Chondrocyte (in vitro differentiated cells): ENCODE measurements around the gene GNA12. TPM values are rescaled to one million over a fixed set of nuclear protein-coding genes. Genes with fewer than 3 reads are reported as not detected.
A peak's percentile ranks its signal among the peaks of the same experiment; 100 is the strongest.

Experiments
- DNase-seq: peaks from one replicate; pipeline ENCODE4 v3.0.0; 2021; ENCODE audit warnings: mixed read lengths, low spot score
- H3K27ac Mint-ChIP-seq: one replicate; pipeline ENCODE4 v1.8.0; 2021; ENCODE audit warnings: mild to moderate bottlenecking, moderate library complexity, mixed read lengths; ENCODE audit not compliant: unreplicated experiment
- H3K27me3 Mint-ChIP-seq: 2 replicates; pipeline ENCODE4 v1.8.0; 2021; ENCODE audit warnings: low read depth, mixed read lengths
- H3K36me3 Mint-ChIP-seq: 2 replicates; pipeline ENCODE4 v1.8.0; 2021; ENCODE audit warnings: low read depth, mixed read lengths
- H3K4me1 Mint-ChIP-seq: 2 replicates; pipeline ENCODE4 v1.8.0; 2021; ENCODE audit warnings: low read depth, mild to moderate bottlenecking, mixed read lengths
- H3K4me3 Mint-ChIP-seq: one replicate; pipeline ENCODE4 v1.8.0; 2021; ENCODE audit warnings: mild to moderate bottlenecking, moderate library complexity, mixed read lengths; ENCODE audit not compliant: unreplicated experiment
- H3K9me3 Mint-ChIP-seq: 2 replicates; pipeline ENCODE4 v1.8.0; 2021; ENCODE audit warnings: low read depth, mixed read lengths
- total RNA-seq: library from RNA; stranded (reverse); gene quantifications from 3 replicates; pipeline ENCODE4 v1.2.1, GENCODE V29; 2021
- TF ChIP-seq, protein P1 (sequence below): fragments of 200-600 bp; sonication (generic); IDR thresholded peaks from 2 replicates; pipeline ENCODE4 v1.5.0; 2021; ENCODE audit warnings: antibody characterized with exemption, mild to moderate bottlenecking, moderate library complexity

The GNA12 gene
- total RNA-seq, 1 donor from 2014 or later = 111 TPM

- peak overlapping the region; percentile 8 for H3K27ac Mint-ChIP-seq
- DNase-seq = no peak
- H3K9me3 Mint-ChIP-seq = peaks cover 3% of the 10 kb centered on the region
- H3K36me3 Mint-ChIP-seq = peaks cover 6% of the 10 kb centered on the region
- TF ChIP-seq, protein P1, sequence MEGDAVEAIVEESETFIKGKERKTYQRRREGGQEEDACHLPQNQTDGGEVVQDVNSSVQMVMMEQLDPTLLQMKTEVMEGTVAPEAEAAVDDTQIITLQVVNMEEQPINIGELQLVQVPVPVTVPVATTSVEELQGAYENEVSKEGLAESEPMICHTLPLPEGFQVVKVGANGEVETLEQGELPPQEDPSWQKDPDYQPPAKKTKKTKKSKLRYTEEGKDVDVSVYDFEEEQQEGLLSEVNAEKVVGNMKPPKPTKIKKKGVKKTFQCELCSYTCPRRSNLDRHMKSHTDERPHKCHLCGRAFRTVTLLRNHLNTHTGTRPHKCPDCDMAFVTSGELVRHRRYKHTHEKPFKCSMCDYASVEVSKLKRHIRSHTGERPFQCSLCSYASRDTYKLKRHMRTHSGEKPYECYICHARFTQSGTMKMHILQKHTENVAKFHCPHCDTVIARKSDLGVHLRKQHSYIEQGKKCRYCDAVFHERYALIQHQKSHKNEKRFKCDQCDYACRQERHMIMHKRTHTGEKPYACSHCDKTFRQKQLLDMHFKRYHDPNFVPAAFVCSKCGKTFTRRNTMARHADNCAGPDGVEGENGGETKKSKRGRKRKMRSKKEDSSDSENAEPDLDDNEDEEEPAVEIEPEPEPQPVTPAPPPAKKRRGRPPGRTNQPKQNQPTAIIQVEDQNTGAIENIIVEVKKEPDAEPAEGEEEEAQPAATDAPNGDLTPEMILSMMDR = no peak
- no peaks in the 10 kb centered on the region for H3K27me3 Mint-ChIP-seq
- no peak overlapping the region for H3K4me3 Mint-ChIP-seq
- peaks cover 82% of the 10 kb centered on the region for H3K4me1 Mint-ChIP-seq
These were observed 62.0 kb downstream of the GNA12 start for GRCh38 chr7:2782121-2782520.

DNA sequence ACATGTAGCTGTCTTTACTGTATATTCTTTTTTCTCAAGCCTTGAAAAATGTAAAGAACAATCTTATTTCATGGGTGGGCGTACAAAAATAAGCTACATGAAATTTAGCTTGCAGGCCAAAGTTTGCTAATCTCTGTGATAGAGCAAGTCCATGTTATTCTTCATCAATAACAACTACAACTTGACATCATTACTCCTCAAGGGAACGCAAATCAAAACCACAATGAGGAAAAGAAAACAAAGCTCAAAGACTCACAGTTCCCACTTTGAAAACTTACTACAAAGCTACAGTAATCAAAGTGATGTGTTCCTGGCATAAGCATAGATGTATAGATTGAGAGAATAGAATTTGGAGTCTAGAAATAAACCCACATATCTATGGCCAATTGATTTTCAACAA lies 62.5 kb downstream of the GNA12 start:
- no peaks in the 10 kb centered on the region for H3K27me3 Mint-ChIP-seq
- TF ChIP-seq, protein P1 = no peak
- H3K9me3 Mint-ChIP-seq = peaks cover 3% of the 10 kb centered on the region
- peaks cover 80% of the 10 kb centered on the region for H3K4me1 Mint-ChIP-seq
- peak overlapping the region; percentile 47 for H3K27ac Mint-ChIP-seq
- H3K4me3 Mint-ChIP-seq = no peak overlapping the region
- DNase-seq = no peak
- peaks cover 6% of the 10 kb centered on the region for H3K36me3 Mint-ChIP-seq

DNA sequence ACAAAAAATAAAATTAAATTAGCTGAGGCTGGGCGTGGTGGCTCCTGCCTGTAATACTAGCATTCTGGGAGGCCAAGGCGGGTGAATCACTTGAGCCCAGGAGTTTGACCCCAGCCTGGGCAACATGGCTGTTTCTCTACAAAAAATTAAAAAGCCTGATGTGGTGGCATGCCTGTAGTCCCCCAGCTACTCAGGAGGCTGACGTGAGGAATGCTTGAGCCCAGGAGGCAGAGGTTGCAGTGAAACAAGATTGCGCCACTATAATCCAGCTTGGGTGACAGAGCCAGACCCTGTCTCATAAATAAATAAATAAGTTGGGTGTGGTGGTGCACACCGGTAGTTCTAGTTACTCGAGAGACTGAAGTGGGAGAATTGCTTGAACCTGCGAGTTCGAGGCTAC lies 65.1 kb downstream of the GNA12 start:
- Mint-ChIP-seq H3K4me1 (peaks cover 61% of the 10 kb centered on the region), H3K4me3 (no peak overlapping the region), H3K27me3 (no peaks in the 10 kb centered on the region), H3K9me3 (peaks cover 3% of the 10 kb centered on the region), H3K27ac (no peak overlapping the region), H3K36me3 (peaks cover 14% of the 10 kb centered on the region)
- TF ChIP-seq, protein P1 = no peak
- DNase-seq = no peak

GRCh38 chr7:2777898-2778535 lies 66.1 kb downstream of the GNA12 start:
- peak overlapping the region; percentile 57 for H3K27ac Mint-ChIP-seq

DNA sequence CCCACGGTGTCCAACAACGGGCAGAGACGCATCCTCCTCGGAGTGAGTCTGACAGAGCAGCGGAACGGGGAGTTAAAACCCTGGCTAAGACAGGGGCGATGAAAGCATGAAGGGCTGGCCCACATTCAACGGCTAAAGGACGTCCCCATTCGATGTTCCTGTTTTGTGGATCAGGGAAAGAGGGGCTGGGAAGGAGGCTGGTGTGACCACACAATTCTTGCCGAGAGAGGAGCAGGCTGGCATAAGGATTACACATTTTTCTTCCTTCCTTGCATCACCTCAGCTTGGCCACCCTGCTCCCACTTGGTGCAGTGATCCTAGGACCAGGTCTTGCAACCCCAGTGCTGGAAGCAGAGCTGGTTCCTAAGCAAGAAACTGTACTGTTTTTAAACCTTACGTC lies 67.7 kb downstream of the GNA12 start:
- TF ChIP-seq, protein P1 = no peak
- Mint-ChIP-seq H3K9me3 (no peaks in the 10 kb centered on the region), H3K4me1 (peaks cover 41% of the 10 kb centered on the region), H3K27ac (peak overlapping the region; percentile 38), H3K4me3 (no peak overlapping the region), H3K27me3 (no peaks in the 10 kb centered on the region), H3K36me3 (peaks cover 22% of the 10 kb centered on the region)
- DNase-seq = no peak

More at GRCh38 chr7:2777898-2778535, 66.1 kb downstream of the GNA12 start:
- TF ChIP-seq, protein P1 = no peak
- no peak for DNase-seq
- Mint-ChIP-seq H3K4me3 (no peak overlapping the region), H3K27me3 (no peaks in the 10 kb centered on the region), H3K9me3 (peaks cover 3% of the 10 kb centered on the region), H3K4me1 (peaks cover 56% of the 10 kb centered on the region), H3K36me3 (peaks cover 15% of the 10 kb centered on the region)
